Liver (tissue), 9 donors: ENCODE results near the gene TMEM43. TPM values are rescaled to one million over a fixed set of nuclear protein-coding genes. Genes with fewer than 3 reads are reported as not detected.

ENCODE experiments used
- DNase-seq: peaks from one replicate; pipeline ENCODE4 v3.0.0-alpha.2; 2017; ENCODE audit warnings: low spot score
- H3K27ac ChIP-seq, 2 donors: one replicate each; pipeline ENCODE4 v1.7.0; 2013; ENCODE audit warnings: inconsistent platforms in 2 of 2, low read length in 2 of 2, control low read depth in 1 of 2, low read depth in 1 of 2, mild to moderate bottlenecking in 1 of 2
- H3K27me3 ChIP-seq, 4 donors: one replicate each; pipeline versions ENCODE4 v1.6.1 to v1.7.0; 2013; ENCODE audit warnings: low read length in 3 of 4, inconsistent platforms in 1 of 4, mild to moderate bottlenecking in 1 of 4, moderate library complexity in 1 of 4; ENCODE audit not compliant: control insufficient read depth in 4 of 4, insufficient read depth in 4 of 4
- H3K36me3 ChIP-seq, 4 donors: one replicate each; pipeline versions ENCODE4 v1.6.1 to v1.7.0; 2013; ENCODE audit warnings: low read length in 3 of 4, mild to moderate bottlenecking in 3 of 4, low read depth in 1 of 4, moderate library complexity in 1 of 4; ENCODE audit not compliant: control insufficient read depth in 4 of 4, insufficient read depth in 3 of 4
- H3K4me1 ChIP-seq, 4 donors: one replicate each; pipeline versions ENCODE4 v1.6.1 to v1.7.0; 2013; ENCODE audit warnings: low read length in 3 of 4, mild to moderate bottlenecking in 3 of 4, moderate library complexity in 1 of 4; ENCODE audit not compliant: control insufficient read depth in 4 of 4, insufficient read depth in 4 of 4
- H3K4me3 ChIP-seq, 3 donors: one replicate each; pipeline versions ENCODE4 v1.6.1 to v1.7.0; 2013; ENCODE audit warnings: low read length in 3 of 3, control low read depth in 1 of 3, low read depth in 1 of 3, mild to moderate bottlenecking in 1 of 3
- H3K9ac ChIP-seq, 2 donors: one replicate each; pipeline ENCODE4 v1.7.0; 2013; ENCODE audit warnings: low read length in 2 of 2, mild to moderate bottlenecking in 2 of 2, moderate library complexity in 2 of 2, control low read depth in 1 of 2, low read depth in 1 of 2
- H3K9me3 ChIP-seq, 4 donors: one replicate each; pipeline versions ENCODE4 v1.6.1 to v1.7.0; 2013; ENCODE audit warnings: low read length in 3 of 4; ENCODE audit not compliant: control insufficient read depth in 4 of 4
- EGR1 ChIP-seq, 2 donors: IDR thresholded peaks; 2 replicates each; pipeline ENCODE4 v1.6.1; 2016 to 2018; ENCODE audit warnings: antibody characterized with exemption in 2 of 2, low read depth in 2 of 2
- FOXA1 ChIP-seq: IDR thresholded peaks from 2 replicates; pipeline ENCODE4 v1.6.1; 2016; ENCODE audit warnings: antibody characterized with exemption
- FOXA2 ChIP-seq: IDR thresholded peaks from 2 replicates; pipeline ENCODE4 v1.6.1; 2016; ENCODE audit warnings: antibody characterized with exemption
- GABPA ChIP-seq, 2 donors: IDR thresholded peaks in 1 of 2; conservative IDR thresholded peaks in 1 of 2; 2 replicates each; pipeline ENCODE4 v1.6.1; 2016; ENCODE audit warnings: antibody characterized with exemption in 2 of 2, mild to moderate bottlenecking in 1 of 2, moderate library complexity in 1 of 2
- HNF4A ChIP-seq, 2 donors: conservative IDR thresholded peaks; 2 replicates each; pipeline ENCODE4 v1.6.1; 2016; ENCODE audit warnings: antibody characterized with exemption in 2 of 2, mild to moderate bottlenecking in 2 of 2
- JUND ChIP-seq, 2 donors: IDR thresholded peaks; 2 replicates each; pipeline ENCODE4 v1.6.1; 2016; ENCODE audit warnings: antibody characterized with exemption in 2 of 2
- NR2F2 ChIP-seq: IDR thresholded peaks from 2 replicates; pipeline ENCODE4 v1.6.1; 2016; ENCODE audit warnings: antibody characterized with exemption
- RAD21 ChIP-seq, 2 donors: IDR thresholded peaks; 2 replicates each; pipeline ENCODE4 v1.6.1; 2016; ENCODE audit warnings: antibody characterized with exemption in 2 of 2, mild to moderate bottlenecking in 2 of 2
- SP1 ChIP-seq: IDR thresholded peaks from 2 replicates; pipeline ENCODE4 v1.6.1; 2018; ENCODE audit warnings: antibody characterized with exemption, mild to moderate bottlenecking
- TAF1 ChIP-seq: conservative IDR thresholded peaks from 2 replicates; pipeline ENCODE4 v1.6.1; 2016; ENCODE audit warnings: antibody characterized with exemption, mild to moderate bottlenecking
- YY1 ChIP-seq: IDR thresholded peaks from 2 replicates; pipeline ENCODE4 v1.6.1; 2016; ENCODE audit warnings: antibody characterized with exemption, mild to moderate bottlenecking
- WGBS: extraction: QIAGEN DNeasy Blood & Tissue Kit; methylation state at CpG from one replicate; pipeline ENCODE4 v1.1.7; 2013; 5-methylcytosine and 5-hydroxymethylcytosine counted together
- polyA plus RNA-seq, 2 donors: library from polyadenylated mRNA; stranded (reverse) in 1 of 2; unstranded in 1 of 2; fragments of 200-250 nt in 1 of 2; fragments of >200 nt in 1 of 2; fragmentation: Nextera tagmentation in 1 of 2; extraction: Ambion mirVana in 1 of 2; gene quantifications; one replicate each; pipeline versions ENCODE4 v1.2.1 to v1.2.3, GENCODE V29; 2013 to 2015
- total RNA-seq, 2 donors: library from RNA; depleted of rRNA; stranded (reverse); fragments of >200 nt; gene quantifications; one replicate each; pipeline ENCODE4 v1.2.3, GENCODE V29; 2014
- TF ChIP-seq, protein P1 (sequence below): IDR thresholded peaks from 2 replicates; pipeline ENCODE4 v1.6.1; 2016; ENCODE audit warnings: antibody characterized with exemption
- TF ChIP-seq, protein P2 (sequence below): fragments of 150-350 bp; IDR thresholded peaks from 2 replicates; pipeline ENCODE4 v1.5.1; 2017; ENCODE audit warnings: improper control_type of control experiment, low read depth, low read length; ENCODE audit not compliant: missing input control
- TF ChIP-seq, protein P3 (sequence below): IDR thresholded peaks from 2 replicates; pipeline ENCODE4 v1.6.1; 2016; ENCODE audit warnings: antibody characterized with exemption
- TF ChIP-seq, protein P4 (sequence below): IDR thresholded peaks from 2 replicates; pipeline ENCODE4 v1.6.1; 2016; ENCODE audit warnings: antibody characterized with exemption, mild to moderate bottlenecking
- TF ChIP-seq, protein P5 (sequence below): IDR thresholded peaks from 2 replicates; pipeline ENCODE4 v1.6.1; 2016; ENCODE audit warnings: antibody characterized with exemption
- donor health status: healthy.
- donor health status: healthy.
- donor health status: healthy.
- donor health status: healthy.
- donor health status: healthy.

TMEM43 gene
- total and polyA plus RNA-seq, 4 donors, result 7.4 to 15.1 (median 13.5) TPM

DNA sequence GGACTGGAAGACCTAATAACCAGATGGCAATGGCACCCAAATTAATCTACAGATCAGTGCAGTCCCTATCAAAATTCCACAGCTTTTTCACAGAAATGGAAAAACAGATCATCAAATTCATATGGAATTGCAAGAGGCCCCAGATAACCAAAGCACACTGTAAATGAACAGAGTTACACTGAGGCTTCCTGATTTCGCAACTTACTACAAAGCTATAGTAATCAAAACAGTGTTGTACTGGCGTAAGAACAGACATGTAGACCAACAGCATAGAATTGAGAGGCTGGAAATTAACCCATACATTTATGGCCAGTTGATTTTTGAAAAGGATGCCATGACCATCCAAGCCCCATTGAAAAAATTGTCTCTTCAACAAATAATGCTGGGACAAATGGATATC, 37.3 kb downstream of the TMEM43 start:
- Histone ChIP-seq H3K27ac (no peak overlapping the region), H3K9ac (no peak overlapping the region), H3K9me3 (peaks cover 0 to 7% (median 2%) of the 10 kb centered on the region in 4 donors), H3K4me3 (no peak overlapping the region), H3K36me3 (peaks cover 21 to 96% (median 83%) of the 10 kb centered on the region in 4 donors), H3K27me3 (no peaks in the 10 kb centered on the region), H3K4me1 (no peaks in the 10 kb centered on the region)
- WGBS, result 93% methylated on average over 2 of the region's 2 CpGs
- no peak for DNase-seq
- TF ChIP-seq TAF1 (no peak), RAD21 (IDR thresholded peaks at IDR 0.05) (no peak), YY1 (no peak), NR2F2 (no peak), JUND (IDR thresholded peaks at IDR 0.05) (no peak), SP1 (no peak), EGR1 (IDR thresholded peaks at IDR 0.05; ENCODE audit: low read depth in 2 of 2) (no peak), GABPA (IDR thresholded peaks at IDR 0.05 in 1 of 2, conservative IDR thresholded peaks at IDR 0.05 in 1 of 2) (no peak), FOXA2 (no peak), FOXA1 (no peak), HNF4A (conservative IDR thresholded peaks at IDR 0.05) (no peak)
- TF ChIP-seq, protein P1, sequence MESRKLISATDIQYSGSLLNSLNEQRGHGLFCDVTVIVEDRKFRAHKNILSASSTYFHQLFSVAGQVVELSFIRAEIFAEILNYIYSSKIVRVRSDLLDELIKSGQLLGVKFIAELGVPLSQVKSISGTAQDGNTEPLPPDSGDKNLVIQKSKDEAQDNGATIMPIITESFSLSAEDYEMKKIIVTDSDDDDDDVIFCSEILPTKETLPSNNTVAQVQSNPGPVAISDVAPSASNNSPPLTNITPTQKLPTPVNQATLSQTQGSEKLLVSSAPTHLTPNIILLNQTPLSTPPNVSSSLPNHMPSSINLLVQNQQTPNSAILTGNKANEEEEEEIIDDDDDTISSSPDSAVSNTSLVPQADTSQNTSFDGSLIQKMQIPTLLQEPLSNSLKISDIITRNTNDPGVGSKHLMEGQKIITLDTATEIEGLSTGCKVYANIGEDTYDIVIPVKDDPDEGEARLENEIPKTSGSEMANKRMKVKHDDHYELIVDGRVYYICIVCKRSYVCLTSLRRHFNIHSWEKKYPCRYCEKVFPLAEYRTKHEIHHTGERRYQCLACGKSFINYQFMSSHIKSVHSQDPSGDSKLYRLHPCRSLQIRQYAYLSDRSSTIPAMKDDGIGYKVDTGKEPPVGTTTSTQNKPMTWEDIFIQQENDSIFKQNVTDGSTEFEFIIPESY, result no peak
- TF ChIP-seq, protein P2, sequence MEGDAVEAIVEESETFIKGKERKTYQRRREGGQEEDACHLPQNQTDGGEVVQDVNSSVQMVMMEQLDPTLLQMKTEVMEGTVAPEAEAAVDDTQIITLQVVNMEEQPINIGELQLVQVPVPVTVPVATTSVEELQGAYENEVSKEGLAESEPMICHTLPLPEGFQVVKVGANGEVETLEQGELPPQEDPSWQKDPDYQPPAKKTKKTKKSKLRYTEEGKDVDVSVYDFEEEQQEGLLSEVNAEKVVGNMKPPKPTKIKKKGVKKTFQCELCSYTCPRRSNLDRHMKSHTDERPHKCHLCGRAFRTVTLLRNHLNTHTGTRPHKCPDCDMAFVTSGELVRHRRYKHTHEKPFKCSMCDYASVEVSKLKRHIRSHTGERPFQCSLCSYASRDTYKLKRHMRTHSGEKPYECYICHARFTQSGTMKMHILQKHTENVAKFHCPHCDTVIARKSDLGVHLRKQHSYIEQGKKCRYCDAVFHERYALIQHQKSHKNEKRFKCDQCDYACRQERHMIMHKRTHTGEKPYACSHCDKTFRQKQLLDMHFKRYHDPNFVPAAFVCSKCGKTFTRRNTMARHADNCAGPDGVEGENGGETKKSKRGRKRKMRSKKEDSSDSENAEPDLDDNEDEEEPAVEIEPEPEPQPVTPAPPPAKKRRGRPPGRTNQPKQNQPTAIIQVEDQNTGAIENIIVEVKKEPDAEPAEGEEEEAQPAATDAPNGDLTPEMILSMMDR, result no peak
- TF ChIP-seq, protein P3, sequence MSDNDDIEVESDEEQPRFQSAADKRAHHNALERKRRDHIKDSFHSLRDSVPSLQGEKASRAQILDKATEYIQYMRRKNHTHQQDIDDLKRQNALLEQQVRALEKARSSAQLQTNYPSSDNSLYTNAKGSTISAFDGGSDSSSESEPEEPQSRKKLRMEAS, result no peak
- TF ChIP-seq, protein P4, sequence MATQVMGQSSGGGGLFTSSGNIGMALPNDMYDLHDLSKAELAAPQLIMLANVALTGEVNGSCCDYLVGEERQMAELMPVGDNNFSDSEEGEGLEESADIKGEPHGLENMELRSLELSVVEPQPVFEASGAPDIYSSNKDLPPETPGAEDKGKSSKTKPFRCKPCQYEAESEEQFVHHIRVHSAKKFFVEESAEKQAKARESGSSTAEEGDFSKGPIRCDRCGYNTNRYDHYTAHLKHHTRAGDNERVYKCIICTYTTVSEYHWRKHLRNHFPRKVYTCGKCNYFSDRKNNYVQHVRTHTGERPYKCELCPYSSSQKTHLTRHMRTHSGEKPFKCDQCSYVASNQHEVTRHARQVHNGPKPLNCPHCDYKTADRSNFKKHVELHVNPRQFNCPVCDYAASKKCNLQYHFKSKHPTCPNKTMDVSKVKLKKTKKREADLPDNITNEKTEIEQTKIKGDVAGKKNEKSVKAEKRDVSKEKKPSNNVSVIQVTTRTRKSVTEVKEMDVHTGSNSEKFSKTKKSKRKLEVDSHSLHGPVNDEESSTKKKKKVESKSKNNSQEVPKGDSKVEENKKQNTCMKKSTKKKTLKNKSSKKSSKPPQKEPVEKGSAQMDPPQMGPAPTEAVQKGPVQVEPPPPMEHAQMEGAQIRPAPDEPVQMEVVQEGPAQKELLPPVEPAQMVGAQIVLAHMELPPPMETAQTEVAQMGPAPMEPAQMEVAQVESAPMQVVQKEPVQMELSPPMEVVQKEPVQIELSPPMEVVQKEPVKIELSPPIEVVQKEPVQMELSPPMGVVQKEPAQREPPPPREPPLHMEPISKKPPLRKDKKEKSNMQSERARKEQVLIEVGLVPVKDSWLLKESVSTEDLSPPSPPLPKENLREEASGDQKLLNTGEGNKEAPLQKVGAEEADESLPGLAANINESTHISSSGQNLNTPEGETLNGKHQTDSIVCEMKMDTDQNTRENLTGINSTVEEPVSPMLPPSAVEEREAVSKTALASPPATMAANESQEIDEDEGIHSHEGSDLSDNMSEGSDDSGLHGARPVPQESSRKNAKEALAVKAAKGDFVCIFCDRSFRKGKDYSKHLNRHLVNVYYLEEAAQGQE, result no peak
- TF ChIP-seq, protein P5, sequence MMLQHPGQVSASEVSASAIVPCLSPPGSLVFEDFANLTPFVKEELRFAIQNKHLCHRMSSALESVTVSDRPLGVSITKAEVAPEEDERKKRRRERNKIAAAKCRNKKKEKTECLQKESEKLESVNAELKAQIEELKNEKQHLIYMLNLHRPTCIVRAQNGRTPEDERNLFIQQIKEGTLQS, result no peak
